ENCODE results near the gene TMPO. TPM values are rescaled to one million over a fixed set of nuclear protein-coding genes. Genes with fewer than 3 reads are reported as not detected.
"Not testable (repeated sequence)": the region's sequence is repeated elsewhere in the genome, so short reads cannot be mapped to it uniquely, and the experiment has no call there.

TMPO gene
- total RNA-seq, 3 donors from 2014 or later (not counting 1 experiment from before 2014, with no cell fraction given), result 72.8 to 89.4 (median 85.5) TPM

GRCh38 chr12:98504368-98504617, 11.1 kb upstream of the TMPO start:
- WGBS (ENCODE audit: insufficient coverage), result 86% methylated on average over 1 of the region's 3 CpGs
- no peak for DNase-seq
- Mint-ChIP-seq H3K9me3 (no peaks in the 10 kb centered on the region), H3K27ac (peak overlapping the region; percentile 100), H3K36me3 (peaks cover 15% of the 10 kb centered on the region), H3K4me1 (peaks cover 18 to 23% of the 10 kb centered on the region in 2 donors), H3K4me3 (peak overlapping the region; percentile 99), H3K27me3 (ENCODE audit: low read depth in 2 of 2) (peaks cover 8 to 11% of the 10 kb centered on the region in 2 donors)
- Histone ChIP-seq H3K4me1 (ENCODE audit: control insufficient read depth, insufficient read depth, low read length) (peaks cover 4% of the 10 kb centered on the region), H3K27ac (ENCODE audit: low read length) (peak overlapping the region; percentile 87), H3K27me3 (ENCODE audit: control insufficient read depth, insufficient read depth, low read length) (no peaks in the 10 kb centered on the region), H3K4me3 (ENCODE audit: low read length) (peak overlapping the region; percentile 58), H3K36me3 (ENCODE audit: control insufficient read depth, insufficient read depth, low read length) (no peaks in the 10 kb centered on the region), H3K9me3 (ENCODE audit: control insufficient read depth, insufficient read depth, low read length) (no peaks in the 10 kb centered on the region)
- intact Hi-C loops (cut with micrococcal nuclease), result loop anchor here (5.0 kb wide), 2 partner anchors 143 to 1698 kb away; partner anchors contain the start of genes ACTR6 and APAF1
- ATAC-seq, result no peak
- TF ChIP-seq, protein P1, sequence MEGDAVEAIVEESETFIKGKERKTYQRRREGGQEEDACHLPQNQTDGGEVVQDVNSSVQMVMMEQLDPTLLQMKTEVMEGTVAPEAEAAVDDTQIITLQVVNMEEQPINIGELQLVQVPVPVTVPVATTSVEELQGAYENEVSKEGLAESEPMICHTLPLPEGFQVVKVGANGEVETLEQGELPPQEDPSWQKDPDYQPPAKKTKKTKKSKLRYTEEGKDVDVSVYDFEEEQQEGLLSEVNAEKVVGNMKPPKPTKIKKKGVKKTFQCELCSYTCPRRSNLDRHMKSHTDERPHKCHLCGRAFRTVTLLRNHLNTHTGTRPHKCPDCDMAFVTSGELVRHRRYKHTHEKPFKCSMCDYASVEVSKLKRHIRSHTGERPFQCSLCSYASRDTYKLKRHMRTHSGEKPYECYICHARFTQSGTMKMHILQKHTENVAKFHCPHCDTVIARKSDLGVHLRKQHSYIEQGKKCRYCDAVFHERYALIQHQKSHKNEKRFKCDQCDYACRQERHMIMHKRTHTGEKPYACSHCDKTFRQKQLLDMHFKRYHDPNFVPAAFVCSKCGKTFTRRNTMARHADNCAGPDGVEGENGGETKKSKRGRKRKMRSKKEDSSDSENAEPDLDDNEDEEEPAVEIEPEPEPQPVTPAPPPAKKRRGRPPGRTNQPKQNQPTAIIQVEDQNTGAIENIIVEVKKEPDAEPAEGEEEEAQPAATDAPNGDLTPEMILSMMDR (IDR thresholded peaks at IDR 0.05), result no peak

DNA sequence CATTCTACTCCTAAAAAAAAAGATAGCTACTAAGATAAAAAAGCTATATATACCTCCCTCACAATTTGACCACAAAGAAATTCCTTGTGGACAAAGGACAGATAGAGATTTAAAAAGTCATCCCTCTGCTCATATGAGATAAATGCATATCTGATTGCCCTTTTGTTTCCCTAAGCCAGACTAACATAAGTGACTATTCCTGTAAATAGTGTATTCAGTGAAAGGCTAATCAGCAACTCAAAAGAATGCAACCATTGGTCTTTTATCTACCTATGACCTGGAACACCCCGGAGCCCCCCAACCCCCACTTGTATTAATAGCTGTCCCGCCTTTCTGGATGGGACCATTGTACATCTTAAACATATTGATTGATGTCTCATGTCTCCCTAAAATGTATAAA, 6.3 kb upstream of the TMPO start:
- Histone ChIP-seq H3K4me1 (ENCODE audit: control insufficient read depth, insufficient read depth, low read length) (peaks cover 4% of the 10 kb centered on the region), H3K9me3 (ENCODE audit: control insufficient read depth, insufficient read depth, low read length) (no peaks in the 10 kb centered on the region), H3K27me3 (ENCODE audit: control insufficient read depth, insufficient read depth, low read length) (no peaks in the 10 kb centered on the region), H3K4me3 (ENCODE audit: low read length) (no peak overlapping the region), H3K36me3 (ENCODE audit: control insufficient read depth, insufficient read depth, low read length) (no peaks in the 10 kb centered on the region), H3K27ac (ENCODE audit: low read length) (no peak overlapping the region)
- Mint-ChIP-seq H3K27me3 (ENCODE audit: low read depth in 2 of 2) (peaks cover 1 to 3% of the 10 kb centered on the region in 2 donors), H3K4me1 (peaks cover 16 to 21% of the 10 kb centered on the region in 2 donors), H3K27ac (no peak overlapping the region), H3K9me3 (no peaks in the 10 kb centered on the region), H3K4me3 (no peak overlapping the region), H3K36me3 (peaks cover 2% of the 10 kb centered on the region)
- no peak for DNase-seq
- WGBS (ENCODE audit: insufficient coverage), result 90% methylated on average over 2 of the region's 2 CpGs
- no peak for ATAC-seq
- TF ChIP-seq, protein P1 (IDR thresholded peaks at IDR 0.05), result no peak
- intact Hi-C loops (cut with micrococcal nuclease), result no loop called here

DNA sequence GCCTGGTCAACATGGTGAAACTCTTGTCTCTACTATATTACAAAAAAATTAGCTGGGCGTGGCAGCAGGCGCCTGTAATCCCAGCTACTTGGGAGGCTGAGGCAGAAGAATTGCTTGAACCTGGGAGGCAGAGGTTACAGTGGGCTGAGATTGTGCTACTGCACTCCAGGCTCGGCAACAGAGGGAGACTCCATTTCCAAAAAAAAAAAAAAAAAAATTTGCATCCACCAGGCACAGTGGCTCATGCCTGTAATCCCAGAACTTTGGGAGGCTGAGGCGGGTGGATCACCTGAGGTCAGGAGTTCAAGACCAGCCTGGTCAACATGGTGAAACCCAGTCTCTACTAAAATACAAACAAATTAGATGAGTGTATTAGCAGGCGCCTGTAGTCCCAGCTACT, 3.6 kb upstream of the TMPO start:
- H3K27me3 Mint-ChIP-seq (ENCODE audit: low read depth in 2 of 2); H3K4me3 Mint-ChIP-seq; H3K27me3 ChIP-seq (ENCODE audit: control insufficient read depth, insufficient read depth, low read length); intact Hi-C loops (cut with micrococcal nuclease); H3K36me3 Mint-ChIP-seq; H3K9me3 ChIP-seq (ENCODE audit: control insufficient read depth, insufficient read depth, low read length); ATAC-seq; DNase-seq; H3K36me3 ChIP-seq (ENCODE audit: control insufficient read depth, insufficient read depth, low read length); H3K27ac ChIP-seq (ENCODE audit: low read length); H3K9me3 Mint-ChIP-seq; H3K27ac Mint-ChIP-seq; H3K4me1 ChIP-seq (ENCODE audit: control insufficient read depth, insufficient read depth, low read length); H3K4me3 ChIP-seq (ENCODE audit: low read length): not testable (repeated sequence)
- peaks cover 17 to 25% of the 10 kb centered on the region in 2 donors for H3K4me1 Mint-ChIP-seq
- WGBS (ENCODE audit: insufficient coverage), result 100% methylated on average over 4 of the region's 5 CpGs

GRCh38 chr12:98513379-98514322, 1.7 kb upstream of the TMPO start:
- no peak overlapping the region for H3K4me3 ChIP-seq (ENCODE audit: low read length)
- no peaks in the 10 kb centered on the region for H3K27me3 ChIP-seq (ENCODE audit: control insufficient read depth, insufficient read depth, low read length)
- peaks cover 17 to 30% of the 10 kb centered on the region in 2 donors for H3K4me1 Mint-ChIP-seq

More at GRCh38 chr12:98513379-98514322, 1.7 kb upstream of the TMPO start:
- H3K36me3 ChIP-seq (ENCODE audit: control insufficient read depth, insufficient read depth, low read length), result no peaks in the 10 kb centered on the region
- ATAC-seq, result no peak
- no peaks in the 10 kb centered on the region for H3K9me3 ChIP-seq (ENCODE audit: control insufficient read depth, insufficient read depth, low read length)
- peak overlapping the region; percentile 94 for H3K4me3 Mint-ChIP-seq
- H3K27me3 Mint-ChIP-seq (ENCODE audit: low read depth in 2 of 2), result no peaks in the 10 kb centered on the region
- no peaks in the 10 kb centered on the region for H3K9me3 Mint-ChIP-seq
- DNase-seq, result no peak
- H3K36me3 Mint-ChIP-seq, result no peaks in the 10 kb centered on the region
- WGBS (ENCODE audit: insufficient coverage), result 82% methylated on average over 8 of the region's 8 CpGs
- peak overlapping the region; percentile 93 to 97 for H3K27ac Mint-ChIP-seq
- TF ChIP-seq, protein P1 (IDR thresholded peaks at IDR 0.05), result no peak
- peaks cover 21% of the 10 kb centered on the region for H3K4me1 ChIP-seq (ENCODE audit: control insufficient read depth, insufficient read depth, low read length)
- peak overlapping the region; percentile 44 for H3K27ac ChIP-seq (ENCODE audit: low read length)
- intact Hi-C loops (cut with micrococcal nuclease), result loop anchor here (2.0 kb wide), 1 partner anchor 79 kb away; the partner anchor contains the start of gene SLC25A3
